HCT116 (cell line): ENCODE results near the gene GNG10. TPM values are rescaled to one million over a fixed set of nuclear protein-coding genes. Genes with fewer than 3 reads are reported as not detected.

Source experiments
- ATAC-seq: fragments of 200-7000 bp; cut with Tn5 transposase; 2 replicates; pipeline ENCODE4 v1.9.1; 2020; ENCODE audit warnings: mild to moderate bottlenecking, moderate library complexity
- BruUV-seq: library from RNA; stranded (reverse); fragments of 400-500 nt; replicated peaks from 2 replicates; lab custom pipeline; 2021; lab: Mats Ljungman, UMichigan
- CTCF ChIA-PET: fragments of 300-600 bp; sonication (Branson Sonifier 250); formaldehyde crosslinking; loops from one replicate; lab custom pipeline; 2021; ENCODE audit warnings: antibody characterized with exemption; lab: Charles Lee
- POLR2A ChIA-PET: fragments of 300-600, 350-600 bp; sonication (Branson Sonifier 250); formaldehyde crosslinking; loops from one replicate; lab custom pipeline; 2021; ENCODE audit warnings: antibody characterized with exemption; lab: Charles Lee
- RAD21 ChIA-PET, 2 experiments: fragments of 300-600 bp; sonication (Branson Sonifier 250); formaldehyde crosslinking; loops; one replicate each; lab custom pipeline; 2023; ENCODE audit warnings: low total read pairs in 2 of 2; ENCODE audit not compliant: uncharacterized antibody in 2 of 2, unreplicated experiment in 2 of 2, low non-redundant PET in 1 of 2; lab: Charles Lee
- DNase-seq: peaks from one replicate; pipeline ENCODE4 v3.0.0-alpha.2; 2010; ENCODE audit warnings: low read depth, low spot score
- H2AFZ ChIP-seq: fragments of 200-600 bp; shearing (Covaris generic), sonication (generic); 2 replicates; pipeline ENCODE4 v1.6.1; 2017; ENCODE audit warnings: low read depth, mixed run types, mixed read lengths, antibody characterized with exemption, low read length; ENCODE audit not compliant: poor library complexity, severe bottlenecking
- H3K27ac ChIP-seq: 2 replicates; pipeline ENCODE4 v1.5.1; 2012; ENCODE audit warnings: low read depth, low read length
- H3K27me3 ChIP-seq: fragments of 200-600 bp; sonication (generic); 2 replicates; pipeline ENCODE4 v1.6.1; 2016; ENCODE audit warnings: mixed run types, low read length, mixed read lengths; ENCODE audit not compliant: insufficient read depth
- H3K36me3 ChIP-seq, 2 experiments: fragments of 200-500 bp in 1 of 2; fragments of 200-600 bp in 1 of 2; sonication (Bioruptor generic) in 1 of 2; sonication (generic) in 1 of 2; 2 replicates each; pipeline versions ENCODE4 v1.5.1 to v1.6.1; 2014 to 2016; ENCODE audit warnings: low read length in 2 of 2, inconsistent platforms in 1 of 2, mixed read lengths in 1 of 2, mixed run types in 1 of 2; ENCODE audit not compliant: insufficient read depth in 2 of 2, control insufficient read depth in 1 of 2
- H3K4me1 ChIP-seq, 2 experiments: fragments of 200-600 bp in 1 of 2; sonication (generic) in 1 of 2; 2 replicates each; pipeline versions ENCODE4 v1.5.1 to v1.6.1; 2012 to 2017; ENCODE audit warnings: low read length in 2 of 2, inconsistent platforms in 1 of 2, mild to moderate bottlenecking in 1 of 2, mixed read lengths in 1 of 2, mixed run types in 1 of 2, moderate library complexity in 1 of 2; ENCODE audit not compliant: insufficient read depth in 2 of 2, control insufficient read depth in 1 of 2
- H3K4me2 ChIP-seq: fragments of 200-600 bp; sonication (generic); 2 replicates; pipeline ENCODE4 v1.6.1; 2017; ENCODE audit warnings: mixed run types, low read length, mixed read lengths
- H3K4me3 ChIP-seq, 2 experiments: fragments of 200-600 bp in 1 of 2; sonication (generic) in 1 of 2; replicated peaks in 1 of 2; 2 replicates each; pipeline ENCODE4 v1.5.1; 2011 to 2016; ENCODE audit warnings: low read length in 2 of 2, control low read depth in 1 of 2, low read depth in 1 of 2, mild to moderate bottlenecking in 1 of 2, mixed read lengths in 1 of 2, mixed run types in 1 of 2
- H3K79me2 ChIP-seq: fragments of 200-600 bp; sonication (generic); 2 replicates; pipeline ENCODE4 v1.6.1; 2017; ENCODE audit warnings: mild to moderate bottlenecking, mixed run types, low read length, moderate library complexity, mixed read lengths; ENCODE audit not compliant: insufficient read depth
- H3K9ac ChIP-seq: fragments of 200-600 bp; sonication (generic); 2 replicates; pipeline ENCODE4 v1.6.1; 2016; ENCODE audit warnings: low read length, mixed read lengths
- H3K9me2 ChIP-seq: fragments of 200-600 bp; sonication (generic), shearing (Covaris generic); 2 replicates; pipeline ENCODE4 v1.6.1; 2017; ENCODE audit warnings: mixed run types, mild to moderate bottlenecking, moderate library complexity; ENCODE audit not compliant: insufficient read depth
- H3K9me3 ChIP-seq, 2 experiments: fragments of 200-500 bp in 1 of 2; fragments of 200-600 bp in 1 of 2; sonication (Bioruptor generic) in 1 of 2; sonication (generic) in 1 of 2; 2 replicates each; pipeline ENCODE4 v1.6.1; 2014 to 2017; ENCODE audit warnings: low read length in 2 of 2, mixed read lengths in 2 of 2, inconsistent platforms in 1 of 2, low read depth in 1 of 2, mild to moderate bottlenecking in 1 of 2, mixed run types in 1 of 2, moderate library complexity in 1 of 2; ENCODE audit not compliant: control insufficient read depth in 1 of 2, insufficient read depth in 1 of 2
- H4K20me1 ChIP-seq: fragments of 200-600 bp; sonication (generic), shearing (Covaris generic); 2 replicates; pipeline ENCODE4 v1.6.1; 2017; ENCODE audit warnings: mixed run types, mild to moderate bottlenecking, moderate library complexity; ENCODE audit not compliant: insufficient read depth
- ATF3 ChIP-seq: IDR thresholded peaks from 2 replicates; pipeline ENCODE4 v1.6.1; 2012
- CBX3 ChIP-seq: IDR thresholded peaks from 2 replicates; pipeline ENCODE4 v1.6.1; 2012; ENCODE audit warnings: low read depth
- CEBPB ChIP-seq: IDR thresholded peaks from 2 replicates; pipeline ENCODE4 v1.6.1; 2012; ENCODE audit warnings: low read depth
- CTCF ChIP-seq, 3 experiments: fragments of 200-600 bp in 1 of 3; sonication (generic) in 1 of 3; IDR thresholded peaks in 2 of 3; conservative IDR thresholded peaks in 1 of 3; 2 replicates each; pipeline ENCODE4 v1.5.1; 2012 to 2017; ENCODE audit warnings: low read depth in 2 of 3, low read length in 2 of 3, antibody characterized with exemption in 1 of 3, borderline replicate concordance in 1 of 3, control low read depth in 1 of 3, mild to moderate bottlenecking in 1 of 3, mixed read lengths in 1 of 3, mixed run types in 1 of 3, moderate library complexity in 1 of 3; ENCODE audit not compliant: insufficient read depth in 1 of 3
- EGR1 ChIP-seq: IDR thresholded peaks from 2 replicates; pipeline ENCODE4 v1.6.1; 2012; ENCODE audit warnings: low read depth
- ELF1 ChIP-seq: IDR thresholded peaks from 2 replicates; pipeline ENCODE4 v1.6.1; 2012; ENCODE audit warnings: low read depth, borderline replicate concordance
- EZH2 ChIP-seq: fragments of 200-600 bp; sonication (generic); IDR thresholded peaks from 2 replicates; pipeline ENCODE4 v1.6.1; 2017; ENCODE audit warnings: antibody characterized with exemption, mixed run types
- EZH2phosphoT487 ChIP-seq: fragments of 200-600 bp; IDR thresholded peaks from 2 replicates; pipeline ENCODE4 v1.6.1; 2018; ENCODE audit warnings: antibody characterized with exemption, borderline replicate concordance
- JUND ChIP-seq: IDR thresholded peaks from 2 replicates; pipeline ENCODE4 v1.6.1; 2012
- POLR2AphosphoS5 ChIP-seq: IDR thresholded peaks from 2 replicates; pipeline ENCODE4 v1.6.1; 2011; ENCODE audit warnings: mild to moderate bottlenecking, low read depth, low read length, moderate library complexity
- REST ChIP-seq: IDR thresholded peaks from 2 replicates; pipeline ENCODE4 v1.6.1; 2012; ENCODE audit warnings: low read depth
- SIN3A ChIP-seq: IDR thresholded peaks from 2 replicates; pipeline ENCODE4 v1.6.1; 2012; ENCODE audit warnings: low read depth
- SP1 ChIP-seq: IDR thresholded peaks from 2 replicates; pipeline ENCODE4 v1.6.1; 2012; ENCODE audit warnings: low read depth
- SRF ChIP-seq: IDR thresholded peaks from 2 replicates; pipeline ENCODE4 v1.6.1; 2012; ENCODE audit warnings: low read depth
- TCF7L2 ChIP-seq: IDR thresholded peaks from 2 replicates; pipeline ENCODE4 v1.7.0; 2011; ENCODE audit warnings: borderline replicate concordance, inconsistent platforms; ENCODE audit not compliant: insufficient read depth, insufficient read length; ENCODE audit errors: extremely low read depth
- ZBTB33 ChIP-seq: IDR thresholded peaks from 2 replicates; pipeline ENCODE4 v1.6.1; 2011; ENCODE audit warnings: mild to moderate bottlenecking, low read length, moderate library complexity; ENCODE audit not compliant: insufficient replicate concordance; ENCODE audit errors: extremely low read depth
- ZFX ChIP-seq: fragments of 450-650 bp; IDR thresholded peaks from 2 replicates; pipeline ENCODE4 v1.6.1; 2017
- intact Hi-C: fragments of 100-400 bp; cut with micrococcal nuclease; formaldehyde crosslinking; loops from 2 replicates; pipeline ENCODE4 v1.10.0; 2022
- total RNA-seq: library from RNA; stranded (reverse); gene quantifications from one replicate; pipeline ENCODE4 v1.2.1, GENCODE V29; 2021; ENCODE audit not compliant: unreplicated experiment

The GNG10 gene
- total RNA-seq, 1 experiment from 2014 or later: 46.8 TPM

- RAD21 ChIA-PET: no interaction called here
- DNase-seq (no peak), ATAC-seq (no peak)
- no peaks in the 10 kb centered on the region; the same call in 1 of the 2 replicates for H4K20me1 ChIP-seq
- no peak for TF ChIP-seq CBX3
- TF ChIP-seq SIN3A: no peak
- no peak for TF ChIP-seq SP1
- no peak for TF ChIP-seq CTCF (IDR thresholded peaks at IDR 0.05 in 2 of 3, conservative IDR thresholded peaks at IDR 0.05 in 1 of 3; ENCODE audit: borderline replicate concordance in 1 of 3, insufficient read depth in 1 of 3, low read depth in 2 of 3, low read length in 2 of 3)
- TF ChIP-seq EZH2: no peak
- TF ChIP-seq TCF7L2: no peak
- no peak for TF ChIP-seq EZH2phosphoT487
- TF ChIP-seq CEBPB: no peak
- no peak for TF ChIP-seq ZBTB33
- no peak for TF ChIP-seq POLR2AphosphoS5
- TF ChIP-seq ELF1: no peak
- no peak for TF ChIP-seq ATF3
- TF ChIP-seq REST: no peak
- TF ChIP-seq EGR1: no peak
- TF ChIP-seq ZFX: no peak
- TF ChIP-seq SRF: no peak
- TF ChIP-seq JUND: no peak
- H3K4me2 ChIP-seq: no peak overlapping the region
- no peaks in the 10 kb centered on the region for H3K79me2 ChIP-seq
- intact Hi-C loops: no loop called here
- H2AFZ ChIP-seq: no peak overlapping the region
- no peaks in the 10 kb centered on the region for H3K9me2 ChIP-seq
- CTCF ChIA-PET: no interaction called here
- no peak overlapping the region for H3K27ac ChIP-seq
- H3K9me3 ChIP-seq: no peaks in the 10 kb centered on the region
- H3K36me3 ChIP-seq: no peaks in the 10 kb centered on the region
- H3K9ac ChIP-seq: no peak overlapping the region
- BruUV-seq: no TSS peak
- no peak overlapping the region for H3K4me3 ChIP-seq
- no peaks in the 10 kb centered on the region for H3K27me3 ChIP-seq
- POLR2A ChIA-PET: interaction anchor here (0.6 kb wide), 1 partner anchor 18 kb away, joined by 3 read pairs; the partner anchor contains the start of gene GNG10
- no peaks in the 10 kb centered on the region for H3K4me1 ChIP-seq
Measured at GRCh38 chr9:111679199-111679598, 17.8 kb downstream of the GNG10 start.
